GM21528 (cell line): ENCODE data around the gene PCBP2.
A peak's percentile ranks its signal among the peaks of the same experiment; 100 is the strongest.

Source experiments
- ATAC-seq: cut with Tn5 transposase; IDR thresholded peaks from one replicate; pipeline ENCODE4 v1.9.1; 2021; ENCODE audit warnings: mild to moderate bottlenecking, moderate library complexity; ENCODE audit not compliant: unreplicated experiment, low FRiP score

PCBP2 gene

DNA sequence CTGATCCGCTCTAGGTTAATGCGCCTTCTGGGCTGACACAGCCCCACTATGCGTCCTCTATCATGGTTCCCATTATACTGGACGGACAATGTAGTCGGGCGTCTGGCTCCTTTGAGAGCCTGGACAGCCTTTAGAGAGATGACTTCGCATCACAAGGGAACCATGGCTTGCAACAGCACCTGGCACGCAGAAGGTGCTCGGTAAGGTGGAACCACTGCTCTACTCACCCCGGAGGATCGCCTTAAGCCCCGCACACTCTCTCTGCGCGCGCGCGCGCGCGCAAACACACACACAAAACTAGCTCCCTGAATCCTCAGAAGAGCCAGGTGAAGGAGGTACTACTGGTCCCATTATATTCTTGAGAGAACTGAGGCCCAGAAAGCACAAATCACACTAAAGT, 40.3 kb downstream of the PCBP2 start:
- no peak for ATAC-seq

DNA sequence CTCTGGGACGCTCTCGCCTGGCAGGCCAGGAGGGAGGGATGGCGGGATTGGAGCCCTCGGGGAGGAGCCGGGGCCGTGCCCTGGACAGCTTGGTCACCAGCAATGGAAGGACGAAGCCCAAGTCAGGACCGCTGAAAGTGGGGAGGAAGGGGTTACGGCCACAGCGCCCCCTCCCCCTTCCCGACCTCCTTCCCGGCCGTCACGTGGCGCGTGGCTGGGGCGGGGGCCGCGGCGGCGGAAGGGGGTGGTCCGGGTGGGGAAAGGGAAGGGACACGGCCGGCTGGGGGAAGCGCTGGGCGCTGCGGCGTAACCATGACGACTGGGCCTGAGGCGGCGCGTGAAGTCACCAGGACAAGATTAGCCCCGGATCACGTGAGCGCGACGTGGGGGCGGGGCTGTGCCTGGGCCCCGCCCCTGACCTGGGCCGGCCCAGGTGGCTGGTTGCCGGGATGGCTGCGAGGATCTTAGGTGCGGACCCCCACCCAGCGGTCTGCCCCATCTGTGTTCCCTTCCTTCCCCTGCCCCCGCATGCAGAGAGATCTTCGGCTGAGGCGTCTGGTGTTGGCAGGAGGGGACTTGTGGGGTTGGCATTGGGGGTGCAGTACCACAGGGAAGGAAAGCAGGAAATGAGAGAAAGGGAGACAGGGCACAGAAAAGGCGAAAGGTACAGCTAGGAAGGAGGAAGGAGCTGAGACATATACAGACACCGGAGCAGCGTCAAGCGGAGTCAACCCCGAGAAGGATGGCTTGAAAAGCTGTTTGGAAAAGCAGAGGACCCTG, 41.1 kb downstream of the PCBP2 start:
- ATAC-seq: peak; percentile 81

DNA sequence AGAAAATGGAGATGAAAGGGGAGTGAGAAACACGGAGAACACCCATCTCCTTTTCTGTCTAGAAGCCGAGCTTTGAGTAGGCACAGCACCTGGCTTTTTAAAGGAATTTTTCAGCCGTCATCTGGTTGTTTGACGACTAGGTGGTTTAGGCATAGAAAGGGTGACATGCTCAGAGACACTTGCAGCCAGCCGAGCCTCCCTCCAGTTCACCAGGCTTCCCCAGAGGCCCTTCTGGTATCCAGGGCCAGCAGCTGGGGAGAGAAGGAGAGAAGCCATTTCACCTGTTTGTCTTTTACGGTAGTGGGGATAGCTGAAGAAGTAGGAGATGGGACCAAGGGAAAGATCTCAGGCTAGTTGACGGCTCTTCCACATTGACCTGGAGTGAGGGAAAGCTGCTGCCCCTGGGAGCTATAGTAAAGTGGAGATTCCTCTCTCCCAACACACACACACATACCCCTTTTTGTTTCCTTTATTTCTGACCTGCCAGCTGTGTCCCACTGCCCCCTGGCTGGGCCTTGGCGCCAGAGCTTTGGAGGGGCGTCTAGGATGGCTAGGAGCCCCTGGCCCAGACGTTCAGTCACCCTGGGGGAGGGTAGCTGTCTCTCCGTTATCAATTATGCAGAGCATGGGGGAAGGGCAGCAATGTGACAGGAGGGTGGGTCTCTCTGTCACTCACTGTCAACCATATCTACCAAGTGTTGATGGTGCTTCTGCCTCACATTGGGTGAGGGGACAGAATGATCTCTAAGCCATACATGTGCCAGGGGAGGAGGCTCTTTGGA, 41.9 kb downstream of the PCBP2 start:
- ATAC-seq: peak; percentile 6

DNA sequence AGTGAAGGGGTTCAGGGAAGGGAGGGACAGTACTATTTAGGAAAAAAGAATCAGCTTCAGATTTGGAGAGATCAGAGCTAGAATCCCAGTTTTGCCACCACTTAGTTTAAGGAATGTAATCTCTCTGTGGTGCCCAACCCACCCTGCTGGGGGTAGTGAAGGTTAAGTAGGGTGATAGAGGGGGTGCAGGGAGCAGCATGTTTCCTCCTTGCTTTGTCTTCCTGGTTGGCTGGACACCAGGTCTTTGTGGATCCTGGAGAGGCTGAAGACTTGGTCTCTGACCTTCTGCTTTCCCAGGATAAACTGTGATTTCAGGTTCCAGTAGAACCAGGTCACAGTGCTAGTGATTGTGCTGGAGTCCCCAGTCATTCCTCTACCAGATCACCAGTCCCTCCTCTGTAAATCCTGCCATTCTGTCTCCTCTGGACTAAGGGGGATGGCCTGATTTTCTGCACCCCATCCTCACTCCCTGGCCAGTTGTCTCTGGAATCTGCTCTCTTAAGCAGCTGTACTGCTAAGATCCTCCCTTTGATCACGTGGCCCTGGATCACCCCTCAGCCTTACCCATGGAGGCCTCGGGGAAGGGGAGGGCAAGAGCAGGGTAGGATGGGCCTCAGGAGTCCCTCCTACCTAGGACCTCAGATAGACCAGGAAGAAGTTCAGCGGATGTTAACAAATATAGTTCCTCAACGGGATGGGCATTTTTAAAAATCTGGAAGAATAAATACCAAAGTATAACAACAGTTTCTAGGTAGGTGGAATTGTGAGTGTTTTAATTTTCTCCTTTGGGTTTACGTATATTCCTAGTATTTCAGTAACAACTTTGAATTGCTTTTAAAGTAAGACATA, 44.2 kb downstream of the PCBP2 start:
- ATAC-seq: no peak

DNA sequence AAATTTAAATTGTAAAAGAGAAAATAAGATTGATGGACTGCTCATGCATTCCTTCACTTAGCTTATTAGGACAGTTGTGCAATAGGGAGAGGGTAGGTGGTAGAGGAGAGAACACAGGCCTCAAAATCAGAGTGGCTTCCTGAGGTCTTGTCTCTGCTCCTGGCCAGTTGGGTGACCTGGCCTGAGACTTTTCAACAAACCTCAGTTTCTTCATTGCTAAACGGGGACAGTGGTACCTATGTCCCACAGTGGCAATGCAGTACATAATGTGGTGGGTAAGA, 44.8 kb downstream of the PCBP2 start:
- no peak for ATAC-seq

DNA sequence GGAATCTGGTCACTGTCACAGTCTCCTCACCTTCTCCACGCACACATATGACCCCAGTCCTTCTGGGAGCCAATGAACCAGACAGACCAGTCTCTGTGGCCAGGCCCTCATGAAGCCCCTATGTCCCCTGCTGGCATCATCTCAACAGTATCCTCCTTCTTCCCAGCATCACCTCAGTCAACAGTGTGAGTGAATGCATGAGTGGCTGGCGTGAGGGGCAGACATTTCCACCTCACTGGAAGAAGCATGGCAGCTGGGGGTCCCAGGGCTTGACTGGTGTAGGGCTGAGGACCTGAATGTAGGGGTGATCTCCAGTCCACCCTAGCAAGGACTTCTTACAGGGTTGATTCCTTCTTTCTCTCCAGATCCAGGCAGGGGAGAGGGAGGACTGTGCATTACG, 45.6 kb downstream of the PCBP2 start:
- no peak for ATAC-seq

DNA sequence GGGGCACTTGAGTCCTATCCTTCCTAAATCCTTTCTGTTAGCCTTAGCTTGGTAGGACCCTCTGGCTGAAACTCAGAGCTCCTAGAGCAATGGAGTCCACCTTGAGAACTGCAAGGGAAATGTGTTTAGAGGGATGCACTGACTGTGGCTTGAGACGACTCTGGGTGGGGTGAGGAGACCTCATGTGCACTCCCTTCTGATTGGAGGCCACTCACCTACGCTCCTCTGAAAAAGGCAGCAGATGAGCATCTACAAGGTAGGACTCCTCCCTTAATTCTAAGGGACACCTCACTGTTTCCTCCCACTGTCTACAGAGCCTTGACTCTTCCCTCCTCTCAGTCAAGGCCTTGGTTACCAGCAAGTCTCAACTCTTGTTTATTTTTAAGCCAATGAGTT, 46.3 kb downstream of the PCBP2 start:
- no peak for ATAC-seq

DNA sequence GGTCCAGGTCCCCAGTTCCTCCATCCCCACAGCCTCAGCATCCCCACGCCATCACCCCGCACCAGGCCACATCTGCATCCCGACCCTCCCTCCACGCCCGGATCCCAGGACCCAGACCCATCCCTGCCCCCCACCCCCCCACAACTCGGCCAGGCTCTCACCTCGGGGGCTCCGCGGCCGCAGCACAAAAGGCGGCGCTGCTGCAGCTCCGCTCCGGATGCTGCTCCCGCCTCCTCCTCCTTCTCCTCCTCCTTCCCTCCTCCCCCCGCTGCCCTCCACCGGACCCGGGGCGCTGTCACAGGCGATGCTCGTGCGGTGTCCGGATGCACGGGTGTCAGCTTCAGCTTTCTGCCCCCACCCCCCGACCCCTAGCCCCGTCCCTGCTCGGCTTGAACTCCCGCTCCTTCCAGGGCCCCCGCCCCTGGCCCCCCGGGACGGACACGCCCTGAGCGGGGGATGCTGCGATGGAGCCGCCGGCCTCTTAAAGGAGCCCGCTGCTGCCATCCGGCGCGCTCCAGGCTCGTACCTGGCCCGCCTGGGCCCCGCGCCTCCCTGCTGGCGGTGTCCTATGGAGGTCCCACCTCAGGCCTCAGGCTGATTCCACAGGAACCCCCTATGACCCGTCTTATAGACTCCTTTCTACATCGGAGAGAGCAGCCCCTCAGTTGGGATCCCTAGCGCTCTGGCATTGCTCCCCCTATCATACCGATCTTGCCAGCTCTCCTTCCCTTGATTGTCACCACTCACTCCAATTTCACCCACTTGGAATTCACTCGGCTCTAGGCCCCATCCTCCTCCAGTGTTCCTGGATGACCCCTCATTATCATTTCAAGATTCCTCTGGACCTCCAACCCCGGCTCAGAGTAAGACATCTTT, 47.6 kb downstream of the PCBP2 start, which contains the start of gene MAP3K12:
Gene MAP3K12, minus strand, starts transcription at position 193 of the 876 bp plus-strand sequence. CDS start 12,067 bp downstream, outside the sequence.
- ATAC-seq: no peak

DNA sequence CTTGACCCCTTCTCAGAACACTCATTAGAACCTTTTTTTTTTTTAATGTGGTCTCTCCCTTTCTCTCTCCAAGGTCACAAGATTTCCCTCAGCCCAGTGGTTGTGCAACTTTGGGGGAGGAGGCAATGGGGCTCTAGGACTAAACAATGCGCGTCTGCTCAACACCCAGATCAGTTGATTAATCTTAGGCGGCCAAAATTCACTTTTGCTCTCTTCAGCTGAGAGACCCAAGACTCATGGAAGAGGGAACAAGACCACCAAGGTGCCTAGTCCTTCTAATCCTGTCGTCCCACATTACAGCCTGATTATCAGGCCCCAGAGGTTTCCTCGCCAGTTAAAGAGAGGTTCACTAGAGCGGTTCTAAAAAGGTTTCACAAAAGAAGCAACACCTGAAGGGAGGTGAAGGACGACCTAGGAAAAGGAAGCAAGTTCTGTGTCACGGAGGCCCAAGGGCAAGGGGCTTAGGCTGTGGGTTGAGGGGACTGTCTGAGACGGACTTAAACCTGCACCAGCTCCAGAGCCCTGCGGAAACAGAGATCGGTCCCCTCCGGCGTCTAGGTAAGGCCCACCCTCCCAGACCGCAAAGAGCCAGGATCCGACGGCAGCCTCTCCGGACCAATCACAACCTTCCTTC, 48.4 kb downstream of the PCBP2 start:
- peak; percentile 1 for ATAC-seq

DNA sequence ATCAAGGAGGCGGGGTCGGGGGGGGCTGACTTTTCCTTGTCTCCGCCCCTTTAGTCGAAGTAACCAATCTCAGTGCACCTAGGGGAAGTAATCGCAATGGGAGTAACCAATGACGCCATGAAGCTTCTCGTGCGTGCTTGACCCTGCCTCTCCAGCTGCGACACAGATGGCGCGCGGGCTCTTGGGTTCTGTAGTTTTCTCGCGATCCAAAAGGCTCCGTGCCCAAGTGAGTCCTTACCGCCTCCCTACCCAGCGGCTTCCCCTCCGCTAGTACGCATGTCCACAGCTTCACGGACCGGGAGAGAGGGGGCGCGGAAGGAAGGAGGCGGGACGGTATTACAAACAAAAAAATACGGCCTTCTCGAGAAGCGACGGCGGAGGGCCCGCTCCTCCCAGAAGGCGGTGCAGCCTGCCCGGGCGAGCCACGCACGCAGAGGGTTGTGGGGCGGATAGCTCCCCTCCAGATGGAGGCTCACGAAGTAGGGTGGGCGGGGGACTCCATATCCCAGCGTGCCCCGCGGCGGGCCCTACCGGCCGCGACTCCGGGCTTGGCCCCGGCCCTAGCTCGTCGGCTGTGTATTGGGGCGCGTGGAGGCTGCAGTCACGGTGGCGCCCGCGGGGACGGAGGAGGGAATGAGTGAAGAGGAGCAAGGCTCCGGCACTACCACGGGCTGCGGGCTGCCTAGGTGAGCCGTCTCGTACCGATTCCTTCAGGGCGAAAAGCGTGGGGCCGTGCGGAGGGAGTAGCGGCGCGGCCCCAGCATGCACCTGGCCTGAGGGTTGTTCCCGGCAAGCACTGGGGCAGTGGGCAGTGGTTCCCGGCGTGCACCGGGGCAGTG, 49.1 kb downstream of the PCBP2 start, which contains the start of gene TARBP2:
Gene TARBP2, plus strand, starts transcription at position 508 of the 839 bp plus-strand sequence. Its CDS starts 126 bp downstream, at position 634.
- peak; percentile 78 for ATAC-seq

DNA sequence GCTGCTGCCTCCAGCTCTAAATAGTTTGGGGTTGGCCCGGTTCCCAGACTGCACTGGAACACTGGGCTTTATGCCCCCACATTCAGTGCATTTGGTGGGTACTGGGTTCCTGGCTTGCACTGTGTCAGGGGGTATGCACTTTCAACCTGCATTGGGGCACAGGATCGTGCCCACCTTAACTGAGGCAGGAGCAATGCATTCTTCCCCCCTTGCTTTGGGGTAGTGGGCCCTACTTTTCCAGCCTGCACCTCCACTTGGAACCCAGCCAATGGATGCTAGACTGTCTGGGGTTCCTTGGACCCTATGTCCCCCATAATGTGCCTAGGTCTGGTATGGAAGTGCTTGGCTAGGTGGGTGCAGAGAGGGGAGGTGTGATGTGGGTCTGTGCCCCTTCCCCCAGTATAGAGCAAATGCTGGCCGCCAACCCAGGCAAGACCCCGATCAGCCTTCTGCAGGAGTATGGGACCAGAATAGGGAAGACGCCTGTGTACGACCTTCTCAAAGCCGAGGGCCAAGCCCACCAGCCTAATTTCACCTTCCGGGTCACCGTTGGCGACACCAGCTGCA, 49.8 kb downstream of the PCBP2 start:
- ATAC-seq: no peak

DNA sequence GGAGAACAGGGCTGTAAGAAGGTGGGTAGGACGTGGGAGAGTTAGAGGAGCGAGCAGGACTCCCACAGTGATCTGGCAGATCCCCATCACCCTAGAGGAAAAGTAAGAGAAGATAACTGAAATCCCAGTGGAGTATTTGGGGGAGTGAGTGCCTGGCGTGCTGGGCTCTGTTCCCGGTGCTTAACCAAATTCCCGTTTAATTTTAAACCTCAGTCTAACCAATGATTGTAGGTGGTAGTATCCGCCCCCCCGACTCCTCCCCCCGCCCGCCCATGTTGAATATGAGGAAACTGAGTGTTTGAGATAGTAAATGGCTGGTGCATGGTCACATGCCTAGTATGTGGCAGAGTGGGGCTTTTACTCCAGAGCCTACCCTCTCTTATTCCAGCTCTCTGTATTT, 50.4 kb downstream of the PCBP2 start:
- no peak for ATAC-seq

DNA sequence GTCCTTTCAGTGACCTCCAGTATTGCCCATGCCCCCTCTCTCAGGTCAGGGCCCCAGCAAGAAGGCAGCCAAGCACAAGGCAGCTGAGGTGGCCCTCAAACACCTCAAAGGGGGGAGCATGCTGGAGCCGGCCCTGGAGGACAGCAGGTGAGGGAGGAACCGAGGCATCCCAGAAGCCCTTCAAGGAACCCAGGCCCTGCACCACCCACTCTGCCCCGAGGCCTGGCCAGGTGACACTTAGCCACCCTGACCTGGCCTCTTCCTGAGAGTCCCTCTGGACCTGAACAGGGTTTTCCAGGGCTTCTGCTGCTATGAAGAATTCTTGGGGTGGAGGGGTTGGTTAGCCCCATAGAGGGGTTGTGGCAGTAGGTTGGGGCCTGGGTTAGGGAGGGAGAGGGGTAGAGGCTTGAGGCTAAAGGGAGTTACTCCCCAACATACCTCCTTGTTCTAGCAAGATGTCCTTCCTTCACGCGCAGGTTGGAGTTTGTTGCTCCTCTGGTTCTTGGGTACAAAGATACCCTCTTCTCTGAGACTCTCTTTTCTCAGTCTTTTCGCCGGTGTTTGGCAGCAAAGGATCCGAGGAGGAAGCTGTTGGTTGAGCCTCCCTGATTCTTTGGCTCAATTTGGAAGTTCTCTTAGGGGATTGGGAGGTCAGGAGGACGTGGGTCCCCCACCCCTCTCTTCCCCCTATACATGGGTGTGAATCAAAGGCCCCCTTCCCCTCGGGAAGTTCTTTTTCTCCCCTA, 51.3 kb downstream of the PCBP2 start:
- ATAC-seq: no peak

DNA sequence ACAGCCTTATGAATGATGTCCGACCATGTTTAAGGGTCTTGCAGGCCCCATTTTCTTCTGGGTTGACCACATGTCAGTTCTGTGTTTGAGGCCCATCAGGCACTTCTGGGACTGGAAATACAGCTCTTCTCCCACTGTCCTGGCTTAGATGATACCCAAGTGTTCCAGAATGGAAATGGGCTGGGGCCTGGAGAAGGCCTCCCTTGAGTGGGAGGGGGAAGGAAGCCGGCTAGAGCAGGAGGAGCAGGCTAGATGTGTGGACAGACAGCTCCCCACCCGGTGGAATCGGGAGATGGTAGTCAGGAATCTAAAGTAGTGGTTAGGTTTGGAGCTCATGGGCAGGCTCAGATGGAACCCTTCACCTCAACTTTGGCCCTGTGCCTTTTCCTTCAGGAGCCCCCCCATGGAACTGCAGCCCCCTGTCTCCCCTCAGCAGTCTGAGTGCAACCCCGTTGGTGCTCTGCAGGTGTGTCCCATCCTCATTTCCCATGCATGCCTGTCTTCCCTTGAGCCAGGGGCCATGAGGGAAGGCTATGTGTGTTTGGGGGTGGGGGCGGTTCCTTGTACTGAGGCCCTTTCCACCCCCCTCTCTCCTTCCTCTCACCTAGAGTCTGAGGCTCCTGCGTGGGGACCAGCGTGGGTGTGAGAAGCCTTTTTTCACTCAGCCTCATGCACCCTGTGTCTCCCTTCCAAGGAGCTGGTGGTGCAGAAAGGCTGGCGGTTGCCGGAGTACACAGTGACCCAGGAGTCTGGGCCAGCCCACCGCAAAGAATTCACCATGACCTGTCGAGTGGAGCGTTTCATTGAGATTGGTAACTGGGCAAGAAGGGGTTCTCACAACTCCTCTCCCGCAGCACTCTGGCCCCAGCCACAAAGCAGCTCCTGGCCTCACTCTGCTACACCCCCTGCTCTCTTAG, 52.4 kb downstream of the PCBP2 start:
- no peak for ATAC-seq

DNA sequence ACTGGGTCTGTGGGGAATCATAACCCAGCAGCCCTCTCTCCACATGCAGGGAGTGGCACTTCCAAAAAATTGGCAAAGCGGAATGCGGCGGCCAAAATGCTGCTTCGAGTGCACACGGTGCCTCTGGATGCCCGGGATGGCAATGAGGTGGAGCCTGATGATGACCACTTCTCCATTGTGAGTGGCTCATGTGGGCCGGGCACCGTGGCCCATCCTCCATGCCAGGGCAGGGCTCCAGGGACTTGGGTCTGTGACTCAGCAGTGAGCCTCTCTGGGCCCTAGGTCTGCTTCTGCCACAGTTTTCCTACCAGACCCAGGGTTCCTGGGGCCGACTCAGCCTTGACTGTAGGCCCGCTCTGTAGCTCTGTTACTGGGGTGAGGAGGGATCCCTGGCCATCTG, 53.2 kb downstream of the PCBP2 start:
- no peak for ATAC-seq

DNA sequence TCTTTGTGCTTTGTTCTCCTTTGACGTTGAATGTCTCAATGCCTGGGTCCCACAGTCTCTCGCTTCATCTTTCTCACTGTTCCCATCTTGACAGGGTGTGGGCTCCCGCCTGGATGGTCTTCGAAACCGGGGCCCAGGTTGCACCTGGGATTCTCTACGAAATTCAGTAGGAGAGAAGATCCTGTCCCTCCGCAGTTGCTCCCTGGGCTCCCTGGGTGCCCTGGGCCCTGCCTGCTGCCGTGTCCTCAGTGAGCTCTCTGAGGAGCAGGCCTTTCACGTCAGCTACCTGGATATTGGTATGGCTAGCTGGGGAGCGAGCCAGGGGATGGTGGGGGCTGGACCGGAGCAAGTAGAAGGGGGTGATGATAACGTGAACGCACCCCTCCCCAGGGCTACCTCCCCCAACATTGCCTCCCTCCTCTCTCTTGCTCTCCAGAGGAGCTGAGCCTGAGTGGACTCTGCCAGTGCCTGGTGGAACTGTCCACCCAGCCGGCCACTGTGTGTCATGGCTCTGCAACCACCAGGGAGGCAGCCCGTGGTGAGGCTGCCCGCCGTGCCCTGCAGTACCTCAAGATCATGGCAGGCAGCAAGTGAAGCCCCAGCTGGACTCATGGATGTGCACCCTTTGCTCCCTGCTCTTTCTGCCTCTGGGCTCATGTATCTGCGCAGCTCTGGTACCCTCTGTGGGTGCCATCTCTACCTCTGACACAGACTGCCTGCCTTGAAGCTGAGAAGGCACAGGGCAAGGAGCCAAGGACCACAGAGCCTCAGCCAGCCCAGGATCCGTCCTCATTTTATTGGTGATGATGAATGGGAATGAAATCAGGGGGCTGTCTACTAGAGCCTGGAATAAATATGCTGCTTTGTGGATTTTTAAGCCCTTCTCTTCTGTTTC, 53.9 kb downstream of the PCBP2 start:
- no peak for ATAC-seq
